ENCODE measurements around the gene GM2A. TPM values are rescaled to one million over a fixed set of nuclear protein-coding genes. Genes with fewer than 3 reads are reported as not detected.

Gene GM2A
- total RNA-seq, 4 donors from 2014 or later: 62.4 to 132 (median 89.7) TPM

- no peak for DNase-seq
- intact Hi-C loops (cut with DNase I): no loop called here
- WGBS, 2 donors: 88 to 100% methylated on average over 3 of the region's 3 CpGs
- TF ChIP-seq POLR2A (IDR thresholded peaks at IDR 0.05) (no peak), CTCF (IDR thresholded peaks at IDR 0.05) (no peak)
- Histone ChIP-seq H3K27me3 (no peaks in the 10 kb centered on the region), H3K36me3 (peaks cover 0 to 63% (median 16%) of the 10 kb centered on the region in 3 donors), H3K4me3 (no peak overlapping the region), H3K9me3 (no peaks in the 10 kb centered on the region), H3K27ac (peak overlapping the region in 3 of 4 donors; percentile 84 to 93 (median 89)), H3K4me1 (peaks cover 19 to 61% (median 27%) of the 10 kb centered on the region in 3 donors)
Observed at GRCh38 chr5:151262532-151262931, 9.5 kb downstream of the GM2A start.

GRCh38 chr5:151264113-151264512, 11.1 kb downstream of the GM2A start:
- Histone ChIP-seq H3K27ac (peak overlapping the region; percentile 65 to 93 (median 86)), H3K9me3 (no peaks in the 10 kb centered on the region), H3K36me3 (peaks cover 0 to 78% (median 23%) of the 10 kb centered on the region in 3 donors), H3K4me1 (peaks cover 5 to 45% (median 14%) of the 10 kb centered on the region in 3 donors), H3K27me3 (no peaks in the 10 kb centered on the region), H3K4me3 (no peak overlapping the region)
- WGBS, 2 donors: 0 to 30% methylated on average over 1 of the region's 1 CpG
- intact Hi-C loops (cut with DNase I): no loop called here
- TF ChIP-seq CTCF (IDR thresholded peaks at IDR 0.05) (peak in 1 of 6 experiments; percentile 47), POLR2A (IDR thresholded peaks at IDR 0.05) (peak in 1 of 4 donors; percentile 26)
- DNase-seq: no peak

GRCh38 chr5:151267491-151268260, 14.7 kb downstream of the GM2A start:
- intact Hi-C loops (cut with DNase I): no loop called here
- Histone ChIP-seq H3K9me3 (no peaks in the 10 kb centered on the region), H3K27me3 (no peaks in the 10 kb centered on the region), H3K4me1 (peaks cover 5 to 28% (median 14%) of the 10 kb centered on the region in 3 donors), H3K27ac (no peak overlapping the region), H3K36me3 (peaks cover 0 to 73% (median 21%) of the 10 kb centered on the region in 3 donors), H3K4me3 (no peak overlapping the region)
- no peak for DNase-seq
- no peak for TF ChIP-seq CTCF (IDR thresholded peaks at IDR 0.05)
- TF ChIP-seq POLR2A (IDR thresholded peaks at IDR 0.05): no peak
- 92 to 95% methylated on average over 11 of the region's 11 CpGs for WGBS, 2 donors

- WGBS, 2 donors: 21 to 43% methylated on average over 1 of the region's 1 CpG
- Histone ChIP-seq H3K27me3 (no peaks in the 10 kb centered on the region), H3K4me1 (peaks cover 0 to 15% (median 0%) of the 10 kb centered on the region in 3 donors), H3K4me3 (no peak overlapping the region), H3K27ac (no peak overlapping the region), H3K9me3 (no peaks in the 10 kb centered on the region), H3K36me3 (peaks cover 0 to 62% (median 21%) of the 10 kb centered on the region in 3 donors)
- intact Hi-C loops (cut with DNase I): no loop called here
- no peak for TF ChIP-seq POLR2A (IDR thresholded peaks at IDR 0.05)
- TF ChIP-seq CTCF (IDR thresholded peaks at IDR 0.05): no peak
- DNase-seq: no peak
Observed at GRCh38 chr5:151270599-151270998, 17.6 kb downstream of the GM2A start.

GRCh38 chr5:151271336-151271735, 18.4 kb downstream of the GM2A start:
- intact Hi-C loops (cut with DNase I): no loop called here
- TF ChIP-seq CTCF (IDR thresholded peaks at IDR 0.05): no peak
- no peak for TF ChIP-seq POLR2A (IDR thresholded peaks at IDR 0.05)
- no peak for DNase-seq
- Histone ChIP-seq H3K27ac (no peak overlapping the region), H3K4me3 (no peak overlapping the region), H3K36me3 (peaks cover 0 to 54% (median 21%) of the 10 kb centered on the region in 3 donors), H3K9me3 (no peaks in the 10 kb centered on the region), H3K27me3 (no peaks in the 10 kb centered on the region), H3K4me1 (peaks cover 0 to 15% (median 0%) of the 10 kb centered on the region in 3 donors)

All from esophagus squamous epithelium (tissue), 5 donors.